AG09319 (cell line): ENCODE data around the gene TSSK2.
"Not testable (repeated sequence)": the region's sequence is repeated elsewhere in the genome, so short reads cannot be mapped to it uniquely, and the experiment has no call there.

Experiments used
- DNase-seq: peaks from one replicate; pipeline ENCODE4 v3.0.0-alpha.2; 2010; ENCODE audit warnings: low read depth; ENCODE audit errors: extremely low read depth
- CTCF ChIP-seq: IDR thresholded peaks from 2 replicates; pipeline ENCODE4 v1.5.1; 2011; ENCODE audit warnings: low read depth, mild to moderate bottlenecking, inconsistent platforms, low read length, moderate library complexity

The TSSK2 gene

GRCh38 chr22:19130959-19131684 is at the start of gene TSSK2:
Gene TSSK2, plus strand, starts transcription at chr22:19131308. Its CDS starts 92 bp downstream, at chr22:19131400.
- TF ChIP-seq CTCF: no peak
- DNase-seq: no peak

- no peak for TF ChIP-seq CTCF
- DNase-seq: no peak
Measured at GRCh38 chr22:19081351-19081750, 49.8 kb upstream of the TSSK2 start.

- DNase-seq: no peak
- TF ChIP-seq CTCF: no peak
Measured at GRCh38 chr22:19082101-19082500, 49.0 kb upstream of the TSSK2 start.

- no peak for TF ChIP-seq CTCF
- DNase-seq: no peak
Measured at GRCh38 chr22:19082793-19083192, 48.3 kb upstream of the TSSK2 start.

GRCh38 chr22:19084126-19084525 is 47.0 kb upstream of the TSSK2 start:
- not testable (repeated sequence) for DNase-seq

- DNase-seq: not testable (repeated sequence)
Measured at GRCh38 chr22:19084586-19084985, 46.5 kb upstream of the TSSK2 start.

GRCh38 chr22:19085233-19085718 is 45.8 kb upstream of the TSSK2 start:
- TF ChIP-seq CTCF: peak; percentile 50
- DNase-seq: no peak

GRCh38 chr22:19086417-19086816 is 44.7 kb upstream of the TSSK2 start:
- no peak for TF ChIP-seq CTCF
- no peak for DNase-seq
